DMS 273 (cell line): ENCODE data around the gene SLC15A3.
"Not testable (repeated sequence)": the region's sequence is repeated elsewhere in the genome, so short reads cannot be mapped to it uniquely, and the experiment has no call there.

Experiments used
- DNase-seq: peaks from one replicate; lab custom pipeline; 2025; ENCODE audit not compliant: unreplicated experiment; lab: John Stamatoyannopoulos, UW

The SLC15A3 gene

DNA sequence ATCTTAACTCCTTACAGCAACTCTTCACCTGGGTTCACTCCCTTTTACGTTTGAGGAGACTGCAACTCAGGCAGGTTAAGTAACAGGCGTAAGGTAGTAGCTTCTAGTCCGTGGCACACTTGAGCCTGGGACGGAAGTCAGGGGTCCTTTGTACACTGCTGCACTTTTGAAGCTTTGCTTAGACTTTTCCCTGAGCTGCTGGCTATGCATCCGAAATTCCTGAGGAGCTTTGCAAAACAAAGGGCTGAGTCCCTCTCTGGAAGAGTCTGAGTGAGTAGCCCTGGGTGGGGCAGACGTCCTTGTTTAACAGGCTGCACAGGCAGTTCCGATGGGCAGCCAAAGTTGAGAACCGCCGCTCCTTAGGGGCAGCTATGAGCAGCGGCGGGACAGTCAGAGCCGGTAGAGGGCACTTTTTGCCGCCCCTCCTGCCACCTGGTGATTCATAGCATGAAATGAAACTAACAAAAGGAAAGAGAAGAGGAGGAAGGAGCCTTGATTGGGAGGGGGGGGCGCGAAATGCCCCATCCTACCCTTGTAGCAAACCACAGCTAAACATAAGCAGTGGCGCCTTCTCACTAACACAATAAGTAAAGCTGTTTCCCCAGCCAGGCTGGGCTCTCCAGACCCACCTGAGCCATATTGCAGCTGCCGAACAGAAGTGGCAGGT lies 36.6 kb downstream of the SLC15A3 start:
- peak; percentile 55 for DNase-seq

DNA sequence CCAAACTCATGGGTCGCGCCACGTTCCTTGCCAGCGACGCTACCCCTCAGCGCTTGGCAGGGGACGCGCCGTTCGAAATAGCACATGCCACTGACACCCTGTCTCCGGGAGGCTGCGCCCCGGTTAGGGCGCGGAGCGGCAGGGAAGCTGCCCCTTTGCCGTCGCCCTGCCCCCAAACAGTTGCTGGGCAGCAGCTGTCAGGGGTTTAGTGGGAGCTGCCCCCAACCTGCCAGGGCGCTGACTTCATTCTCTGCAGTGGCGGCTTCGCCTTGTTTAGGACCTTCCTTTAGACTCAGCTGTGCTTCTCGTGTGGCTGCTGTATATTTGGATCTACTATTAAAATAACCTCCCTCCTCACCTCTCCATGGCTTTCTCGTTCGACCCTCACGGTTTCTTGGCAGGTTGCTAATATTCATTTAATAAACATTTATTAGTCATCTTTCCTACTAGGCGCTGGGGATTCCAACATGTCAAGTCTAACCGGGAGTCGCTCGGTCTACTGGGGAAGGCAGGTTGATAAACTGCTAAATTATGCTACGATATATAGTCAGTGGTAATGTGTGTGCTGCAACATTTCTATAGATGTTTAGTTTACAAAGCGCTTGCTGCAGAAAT lies 37.2 kb downstream of the SLC15A3 start:
- peak; percentile 79 for DNase-seq

DNA sequence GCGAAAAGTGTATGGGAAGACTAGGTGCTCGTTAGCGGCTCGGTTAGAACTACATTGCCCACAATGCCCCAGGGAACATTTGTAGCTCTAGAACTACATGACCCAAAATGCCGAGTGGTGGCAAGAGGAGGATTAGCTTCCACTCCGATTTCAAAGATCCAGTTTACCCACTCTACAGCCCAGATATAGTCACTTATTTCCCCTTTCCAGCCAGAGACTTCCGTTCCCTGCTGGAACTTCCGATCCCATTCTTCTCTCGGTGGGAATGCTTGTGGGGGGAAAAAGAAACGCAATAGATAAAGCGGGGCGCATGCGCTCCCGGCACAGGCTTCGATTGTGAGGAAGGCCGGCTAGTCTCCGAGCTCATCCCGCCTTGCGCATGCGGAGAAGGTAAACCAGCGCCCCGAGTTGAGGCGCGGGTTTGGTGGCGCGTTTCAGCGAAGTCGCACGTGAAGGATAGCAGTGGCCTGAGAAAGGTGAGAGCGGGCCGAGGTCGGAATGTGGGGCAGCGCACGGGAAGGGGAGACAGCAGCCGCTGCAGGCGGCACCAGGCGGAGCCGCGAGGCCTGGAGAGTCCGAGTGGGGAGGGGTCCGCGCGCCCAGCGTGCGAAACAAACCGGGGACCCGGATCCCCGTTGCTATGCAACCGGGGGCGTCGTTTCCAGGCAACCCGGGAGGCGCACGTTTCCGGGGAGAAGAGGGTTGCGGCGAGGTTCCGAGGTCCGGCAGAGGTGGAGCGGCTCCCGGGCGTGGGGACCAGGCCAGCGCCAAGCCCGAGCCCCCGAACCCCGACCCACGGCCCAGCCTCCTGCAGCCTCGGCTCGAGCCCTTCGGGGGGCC lies 38.0 kb downstream of the SLC15A3 start, which contains the start of gene TMEM109:
TMEM109 (plus strand) TSS at position 366 of the 840 bp plus-strand sequence. CDS start 5,536 bp downstream, outside the sequence.
- peak; percentile 94 for DNase-seq

DNA sequence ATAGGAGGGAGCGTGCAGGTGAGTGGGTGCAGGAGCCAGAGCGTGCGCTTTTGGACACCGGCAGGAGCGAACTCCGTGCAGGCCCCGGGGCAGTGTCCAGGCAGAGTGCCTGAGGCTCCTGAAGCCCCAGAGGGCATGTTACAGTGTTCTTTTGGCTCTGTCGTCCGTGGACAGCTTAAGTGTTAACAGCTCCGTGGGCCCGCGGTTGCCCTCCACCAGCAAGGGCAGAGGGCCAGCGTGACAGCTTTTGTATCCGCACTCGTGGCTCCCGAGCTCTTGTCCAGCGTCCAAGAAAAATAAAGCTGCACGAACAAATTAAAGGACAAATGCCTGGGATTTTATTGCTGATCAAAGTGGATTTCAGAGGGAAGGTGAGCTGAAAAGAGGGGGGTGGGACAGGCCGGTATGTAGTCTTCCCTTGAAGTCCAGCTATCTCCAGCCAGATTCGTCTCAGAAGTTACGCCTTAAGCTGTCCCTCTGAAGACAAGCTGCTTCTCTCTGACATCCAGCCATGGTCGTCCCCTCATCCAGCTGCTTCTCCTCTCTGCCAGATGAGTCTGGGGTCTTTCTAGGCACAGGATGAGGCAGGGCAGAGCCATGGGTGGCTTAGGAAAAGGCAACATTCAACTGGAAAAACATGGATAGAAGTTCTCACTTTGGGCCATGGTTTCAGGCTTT lies 39.0 kb downstream of the SLC15A3 start:
- DNase-seq: no peak

DNA sequence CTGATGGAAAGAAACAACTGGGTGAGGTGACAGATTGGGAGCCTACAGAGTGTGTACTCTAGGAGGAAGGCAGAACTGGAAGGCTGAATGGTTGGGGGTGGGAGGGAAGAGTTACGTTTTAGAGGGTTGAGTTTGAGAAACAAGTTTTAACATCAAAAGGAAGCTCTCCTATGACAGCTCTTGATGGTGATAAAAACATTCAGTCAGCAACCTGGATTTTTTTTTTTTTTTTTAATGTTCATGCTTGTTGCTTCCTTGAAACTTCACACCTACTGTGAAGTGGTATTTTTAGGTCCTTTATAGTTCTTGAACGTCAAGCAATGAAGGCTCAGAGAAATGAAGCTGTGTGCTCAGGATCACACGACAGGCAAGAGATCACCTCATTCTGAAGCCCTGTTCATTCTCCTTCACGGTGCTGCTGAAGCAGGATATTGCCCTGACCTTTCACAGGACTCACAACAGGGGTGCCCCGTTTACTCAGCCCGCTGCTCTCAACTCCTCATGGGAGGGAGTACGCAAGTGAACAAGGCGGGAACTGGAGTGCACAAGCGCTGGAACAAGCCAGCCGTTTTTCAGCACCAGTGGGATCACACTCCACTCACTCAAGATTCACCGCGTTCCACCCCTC lies 39.6 kb downstream of the SLC15A3 start:
- DNase-seq: no peak

DNA sequence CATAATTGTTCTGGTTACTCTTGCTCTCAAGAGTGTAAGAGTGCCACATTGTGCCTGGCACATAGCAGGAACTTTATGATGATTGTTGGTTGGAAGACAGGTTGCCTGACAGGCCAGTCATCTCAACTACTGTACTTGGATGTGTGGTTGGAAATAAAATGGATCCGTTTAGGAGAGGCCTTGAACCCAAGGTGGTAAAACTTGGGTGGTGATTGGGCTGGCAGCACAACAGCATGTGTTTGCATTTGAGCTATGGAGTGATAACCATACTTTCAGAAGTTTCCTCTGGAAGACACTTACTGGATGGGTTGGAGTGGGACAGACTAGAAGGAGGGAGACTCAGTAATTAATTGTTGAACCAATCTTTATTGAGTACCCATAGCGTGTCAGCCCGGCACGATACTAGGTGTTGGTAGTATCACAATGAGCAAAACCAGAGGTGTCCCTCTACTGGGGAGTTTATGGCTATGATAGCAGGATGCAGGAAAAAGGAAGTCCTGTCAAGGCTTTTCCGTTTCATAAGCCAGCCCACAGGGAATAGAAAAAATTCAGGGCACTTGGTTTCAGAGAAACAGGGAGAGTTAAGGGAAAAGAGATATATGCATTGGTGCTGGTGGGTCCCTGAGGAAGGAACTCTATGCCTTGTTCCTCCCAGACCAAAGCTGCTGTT lies 41.1 kb downstream of the SLC15A3 start:
- DNase-seq: no peak

DNA sequence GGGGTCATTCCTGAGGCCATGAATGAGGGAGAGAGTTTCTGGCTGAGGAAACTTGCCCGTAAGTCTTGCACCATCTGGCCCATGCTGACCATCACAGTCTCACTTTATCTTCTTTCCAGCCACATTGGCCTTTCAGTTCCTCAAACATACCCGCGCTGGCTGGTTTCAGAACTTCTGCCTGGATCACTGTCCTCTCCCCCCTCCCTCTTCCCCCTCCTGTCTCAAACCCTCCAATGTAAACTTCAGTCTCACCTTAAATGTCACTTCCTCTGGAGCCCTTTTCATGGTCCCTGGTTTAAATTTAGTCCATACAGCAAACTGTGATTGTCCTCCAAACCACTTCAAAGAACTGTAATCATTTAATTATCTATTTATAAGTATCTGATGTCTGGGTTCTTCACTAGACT lies 41.7 kb downstream of the SLC15A3 start:
- no peak for DNase-seq

DNA sequence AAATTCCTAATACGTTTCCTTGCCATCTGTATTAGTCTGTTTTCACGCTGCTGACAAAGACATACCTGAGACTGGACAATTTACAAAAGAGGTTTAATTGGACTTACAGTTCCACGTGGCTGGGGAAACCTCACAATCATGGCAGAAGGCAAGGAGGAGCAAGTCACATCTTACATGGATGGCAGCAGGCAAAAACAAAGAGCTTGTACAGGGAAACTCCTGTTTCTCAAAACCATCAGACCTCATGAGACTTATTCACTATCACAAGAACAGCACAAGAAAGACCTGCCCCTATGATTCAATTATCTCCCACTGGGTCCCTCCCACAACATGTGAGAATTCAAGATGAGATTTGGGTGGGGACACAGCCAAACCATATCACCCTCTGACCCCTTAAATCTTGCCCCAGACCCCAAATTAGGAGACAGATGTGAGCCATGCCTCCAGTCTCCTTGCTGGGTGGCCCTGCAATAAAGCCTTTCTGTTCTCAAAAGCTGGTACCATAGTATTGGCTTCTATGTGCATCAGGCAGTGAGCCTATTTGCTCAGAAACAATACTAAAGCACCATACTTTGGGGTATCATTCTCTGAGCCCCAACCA lies 42.2 kb downstream of the SLC15A3 start:
- not testable (repeated sequence) for DNase-seq

DNA sequence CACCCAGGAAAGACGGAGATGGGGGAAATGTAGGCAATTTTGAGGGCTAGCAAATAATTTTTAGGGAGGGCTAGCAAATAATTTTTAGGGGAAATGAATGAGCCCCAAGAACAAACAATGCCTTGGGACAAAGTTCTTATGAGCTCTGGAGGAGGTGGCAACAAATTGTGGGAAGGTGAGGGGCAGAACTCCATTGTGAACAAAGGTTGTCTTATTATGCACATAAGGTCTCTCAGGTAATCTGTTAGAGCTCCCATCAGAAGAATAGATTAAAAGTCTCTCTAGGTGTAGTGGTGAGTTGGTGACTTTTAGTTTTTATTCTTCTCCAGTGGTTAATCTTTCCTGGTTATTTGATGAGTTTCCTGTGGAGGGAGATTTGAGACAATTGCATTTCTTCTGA lies 43.2 kb downstream of the SLC15A3 start:
- DNase-seq: no peak

DNA sequence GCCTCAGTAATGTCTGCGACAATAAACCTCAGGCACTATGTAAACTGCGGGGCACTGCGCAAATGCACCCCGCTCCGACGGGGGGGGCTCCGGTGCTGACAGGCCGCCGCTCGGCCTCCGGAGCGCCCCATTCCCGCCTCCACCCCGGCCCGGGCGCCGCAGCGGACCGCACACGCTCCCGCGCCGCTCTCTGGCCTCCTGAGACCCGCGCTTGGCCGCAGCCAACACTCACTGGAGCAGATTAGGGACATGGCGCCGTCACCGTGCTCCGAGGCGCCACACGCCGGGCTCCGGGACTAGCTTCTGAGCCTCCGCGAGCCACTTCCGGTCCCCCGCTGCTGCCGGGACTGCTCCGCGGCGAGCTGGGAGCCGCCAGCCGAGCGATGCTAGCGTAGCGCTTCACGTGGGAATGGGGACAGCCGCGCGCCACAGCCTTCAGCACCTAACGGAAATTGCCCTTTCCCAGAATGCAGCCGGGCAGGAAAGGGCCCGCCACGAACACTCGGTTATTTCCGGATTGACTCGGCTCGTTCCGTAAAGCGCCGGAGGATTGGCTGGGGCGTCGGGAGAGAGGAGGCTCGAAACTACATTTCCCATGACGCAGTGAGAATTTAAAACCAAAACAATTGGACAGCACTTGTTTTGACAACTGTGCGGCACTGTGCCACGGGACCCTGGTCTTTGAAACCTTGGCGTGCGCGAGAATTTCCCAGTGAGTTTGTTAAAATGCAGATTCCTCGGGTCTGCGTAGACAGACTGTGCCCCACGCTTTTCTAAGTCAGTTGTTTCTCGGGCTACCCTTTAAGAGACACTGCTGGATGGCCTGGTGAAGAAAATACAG lies 45.6 kb downstream of the SLC15A3 start, which contains the start of gene PRPF19:
PRPF19 (minus strand) TSS at position 454 of the 841 bp plus-strand sequence; CDS start at position 251, 203 bp downstream.
- DNase-seq: peak; percentile 98

DNA sequence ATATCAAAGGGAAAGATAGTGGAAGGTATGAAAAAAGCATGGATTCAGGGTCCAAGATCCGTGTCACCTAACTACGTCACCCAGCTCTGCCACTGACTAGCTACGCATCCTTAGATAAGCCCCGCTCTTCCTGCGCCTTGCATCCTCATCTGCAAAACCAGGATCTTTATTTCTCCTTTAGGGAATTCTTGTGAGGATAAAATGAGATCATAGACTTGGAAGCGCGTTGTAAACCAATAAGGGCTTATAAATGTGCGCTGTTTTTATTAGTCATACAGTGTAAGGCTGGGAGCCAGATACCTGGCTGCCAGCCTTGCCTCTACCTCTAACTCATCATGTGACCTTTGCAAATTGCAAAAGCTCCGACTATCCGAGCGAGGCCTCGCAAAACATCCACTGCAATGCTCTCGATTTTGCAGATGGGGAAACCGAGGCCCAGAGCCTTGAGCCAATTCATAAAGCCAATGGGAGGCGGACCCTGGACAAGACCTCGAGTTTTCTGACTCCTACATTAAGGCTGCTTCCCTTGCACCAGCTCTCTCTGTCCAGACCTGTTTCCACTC lies 46.3 kb downstream of the SLC15A3 start:
- DNase-seq: peak; percentile 49

DNA sequence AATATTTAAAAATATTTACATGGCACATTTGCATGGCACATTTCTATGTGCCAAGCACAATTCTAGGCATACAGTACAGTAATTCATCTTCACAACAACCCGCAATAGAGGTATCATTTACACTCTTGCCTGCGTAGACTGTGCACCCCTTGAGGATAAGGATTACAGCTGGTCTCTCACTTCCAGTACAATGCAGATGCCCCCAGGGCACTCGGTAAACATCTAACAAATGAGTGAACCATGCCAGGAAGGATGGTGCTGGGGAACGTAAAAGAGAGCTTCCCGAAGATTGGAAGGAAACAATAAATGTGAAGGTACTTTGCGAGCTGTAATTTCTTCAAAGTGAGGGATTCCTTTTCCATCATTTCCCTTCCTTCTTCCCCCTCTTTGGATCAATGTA lies 46.9 kb downstream of the SLC15A3 start:
- DNase-seq: no peak

DNA sequence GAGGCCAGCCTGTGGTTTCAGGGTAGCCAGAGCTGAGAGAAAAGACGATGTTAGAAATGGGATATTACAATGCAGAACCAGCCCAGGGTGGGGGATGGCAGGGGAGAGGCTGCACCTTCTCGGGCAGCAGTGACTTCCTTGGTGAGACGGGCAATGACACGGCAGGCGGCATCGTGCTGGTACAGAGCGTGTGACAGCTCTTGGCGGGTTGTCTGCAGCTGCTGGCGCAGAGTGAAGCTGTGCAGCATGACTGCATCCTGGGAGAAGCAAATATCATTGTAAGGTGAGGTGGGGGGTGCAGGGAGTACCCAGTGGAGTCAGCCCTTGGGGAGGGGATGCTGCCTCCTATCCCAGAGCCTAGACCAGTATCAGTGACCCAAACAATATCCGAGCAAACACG lies 49.4 kb downstream of the SLC15A3 start:
- no peak for DNase-seq

DNA sequence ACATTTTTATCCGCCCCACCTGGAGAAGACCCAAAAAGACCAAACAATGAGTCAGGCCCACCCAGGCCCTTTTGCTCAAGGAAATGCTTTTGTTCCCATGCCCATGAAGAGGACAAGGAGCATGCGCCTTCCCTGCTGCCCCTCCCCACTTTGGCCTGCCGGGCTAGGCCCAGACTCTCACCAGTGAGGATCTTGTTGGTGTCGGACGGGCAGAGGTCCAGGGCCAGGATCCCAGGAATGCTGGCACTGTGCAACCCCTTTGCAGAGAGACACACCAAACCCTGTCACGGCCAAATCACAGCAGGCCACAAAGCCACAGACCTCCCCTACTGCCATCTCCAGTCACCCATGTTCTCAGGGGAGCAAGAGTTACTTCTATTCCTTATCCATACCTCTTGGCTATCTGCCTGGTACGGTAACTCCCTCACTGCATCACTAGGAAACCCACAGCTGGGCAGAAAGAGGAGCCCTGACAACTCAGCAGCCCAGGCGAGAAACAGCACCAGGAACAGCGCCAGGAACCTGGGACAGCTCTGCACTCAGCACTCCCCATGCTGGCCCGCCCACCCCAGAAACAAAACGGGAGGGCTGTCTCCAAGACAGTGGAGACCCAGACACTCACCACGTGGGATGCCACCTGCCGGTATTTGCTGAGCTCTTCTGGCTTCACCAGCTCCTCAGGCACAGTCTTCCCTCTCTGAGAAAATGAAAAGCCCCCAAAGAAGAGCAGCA lies 51.1 kb downstream of the SLC15A3 start:
- DNase-seq: no peak

DNA sequence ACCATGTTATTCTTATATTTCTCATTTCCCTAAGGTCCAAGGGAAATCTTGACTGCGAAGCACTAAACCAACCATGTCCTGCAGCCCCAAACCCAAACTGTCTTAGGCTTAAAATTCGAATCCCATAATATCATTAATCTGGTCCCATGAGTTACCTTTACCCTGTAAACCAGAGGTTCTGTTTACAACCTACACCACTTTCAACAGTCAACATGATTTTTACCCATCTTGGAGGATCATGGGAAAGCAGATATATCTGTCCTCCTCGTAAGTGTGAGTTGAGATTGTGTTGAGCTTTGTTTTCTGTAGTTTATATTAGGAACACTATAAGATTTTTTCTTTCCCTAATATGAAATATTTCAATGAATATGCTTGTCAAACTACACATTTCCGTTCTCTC lies 52.0 kb downstream of the SLC15A3 start:
- DNase-seq: no peak

DNA sequence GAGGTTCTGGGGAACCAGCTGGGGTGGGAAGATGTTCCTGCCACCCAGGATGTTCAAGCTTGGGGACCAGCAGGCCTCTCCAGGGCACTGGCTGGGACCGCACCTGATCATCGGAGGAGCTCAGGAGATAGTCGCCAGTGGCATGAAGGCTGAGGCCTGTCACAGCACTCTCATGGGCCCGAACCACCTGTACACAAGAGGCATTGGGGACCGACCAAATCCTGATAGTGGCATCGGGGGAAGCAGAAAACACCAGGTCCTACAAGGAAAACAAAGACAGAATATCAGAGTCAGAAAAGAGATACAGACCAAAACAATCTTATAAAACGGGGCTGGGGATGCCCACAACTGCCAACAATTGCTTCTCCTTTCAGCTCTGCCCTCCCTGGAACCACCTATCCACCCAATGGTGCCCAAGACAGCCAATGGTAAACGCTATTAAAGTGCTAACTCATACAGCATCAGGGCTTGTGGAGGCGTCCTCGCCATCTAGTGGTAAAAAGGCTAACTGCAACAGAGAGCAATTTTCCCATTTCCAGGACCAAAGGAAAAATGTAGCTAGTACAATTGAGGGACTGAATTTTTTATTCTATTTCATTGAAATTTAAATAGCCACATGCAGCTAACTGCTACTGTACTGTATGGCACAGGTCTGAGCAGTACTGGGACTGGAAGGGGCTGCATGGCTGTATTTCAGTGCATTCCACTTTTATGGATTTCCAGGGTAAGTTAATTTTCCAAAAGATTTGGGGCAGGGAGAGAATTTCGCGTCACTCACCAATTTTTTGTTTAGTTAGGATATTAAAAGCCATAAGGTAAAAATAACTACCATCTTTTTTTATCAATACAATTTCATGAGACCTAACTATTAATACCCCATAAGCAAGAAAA lies 52.7 kb downstream of the SLC15A3 start:
- peak; percentile 72 for DNase-seq

DNA sequence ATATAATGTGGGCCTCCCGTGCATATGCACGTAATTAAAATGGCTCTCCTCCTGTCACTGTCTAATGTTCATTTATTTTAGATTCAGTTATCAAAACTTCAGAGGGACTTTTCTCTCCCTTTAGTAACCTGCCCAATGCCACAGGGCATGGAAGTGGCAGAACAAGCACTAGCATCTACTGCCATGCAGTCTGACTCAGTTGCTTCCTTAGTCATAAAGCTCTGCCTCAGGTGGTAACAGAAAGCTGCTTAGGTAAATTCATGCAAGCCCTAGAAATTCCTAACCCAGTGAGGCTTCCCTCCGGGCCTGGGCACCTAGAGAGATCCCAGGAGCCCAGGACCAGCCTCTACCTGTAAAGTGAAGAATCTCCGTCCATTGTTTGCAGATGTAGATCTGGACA lies 54.5 kb downstream of the SLC15A3 start:
- DNase-seq: no peak
